ENCODE results near the gene RRP9.

GRCh38 chr3:51957520-51958205 is 16.0 kb upstream of the RRP9 start:
- no peak for TF ChIP-seq CTCF (IDR thresholded peaks at IDR 0.05)
- TF ChIP-seq POLR2A (IDR thresholded peaks at IDR 0.05): no peak
- no peak for TF ChIP-seq EP300 (IDR thresholded peaks at IDR 0.05)
